NB4 (cell line): ENCODE results near the gene PLA2G4F.

Experiments
- DNase-seq: peaks from one replicate; pipeline ENCODE4 v3.0.0; 2010; ENCODE audit warnings: low read depth
- H3K4me3 ChIP-seq: one replicate; pipeline ENCODE4 v1.5.1; 2011; ENCODE audit warnings: mild to moderate bottlenecking, low read depth, low read length, moderate library complexity
- CTCF ChIP-seq: IDR thresholded peaks from one replicate; pipeline ENCODE4 v1.5.1; 2012; ENCODE audit warnings: low read depth, low read length
- MAX ChIP-seq: IDR thresholded peaks from 2 replicates; pipeline ENCODE4 v1.6.1; 2011; ENCODE audit warnings: low read depth, low read length
- MYC ChIP-seq: IDR thresholded peaks from 2 replicates; pipeline ENCODE4 v1.6.1; 2011; ENCODE audit warnings: low read depth, low read length
- POLR2A ChIP-seq: IDR thresholded peaks from 2 replicates; pipeline ENCODE4 v1.6.1; 2011; ENCODE audit warnings: mild to moderate bottlenecking; ENCODE audit not compliant: insufficient read length; ENCODE audit errors: extremely low read depth

The PLA2G4F gene

DNA sequence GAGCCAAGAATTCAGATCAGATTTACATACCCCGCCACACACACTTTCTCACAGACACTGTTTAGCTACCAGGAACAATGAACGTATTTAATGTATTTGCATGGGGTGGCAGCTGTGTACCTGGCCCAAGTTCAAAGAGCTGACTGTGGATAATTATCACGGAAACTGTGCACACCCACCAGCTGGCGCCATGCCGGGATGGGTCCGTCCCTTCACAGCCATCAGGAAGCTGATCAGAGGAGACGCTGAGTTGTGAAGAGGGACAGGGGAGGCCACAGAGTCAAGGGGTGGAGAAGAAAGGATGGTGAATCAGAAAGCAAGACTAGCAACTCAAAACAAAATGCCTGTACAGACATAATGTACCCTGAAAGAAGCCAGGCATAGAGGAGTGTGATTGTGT lies 49.0 kb downstream of the PLA2G4F start:
- DNase-seq: no peak
- no peak overlapping the region for H3K4me3 ChIP-seq
- TF ChIP-seq CTCF (no peak), MYC (no peak), MAX (no peak), POLR2A (no peak)

GRCh38 chr15:42106288-42106687 lies 50.1 kb downstream of the PLA2G4F start:
- no peak for TF ChIP-seq MYC
- TF ChIP-seq MAX: no peak
- no peak for TF ChIP-seq CTCF
- no peak for TF ChIP-seq POLR2A
- peak; percentile 30 for DNase-seq
- no peak overlapping the region for H3K4me3 ChIP-seq

DNA sequence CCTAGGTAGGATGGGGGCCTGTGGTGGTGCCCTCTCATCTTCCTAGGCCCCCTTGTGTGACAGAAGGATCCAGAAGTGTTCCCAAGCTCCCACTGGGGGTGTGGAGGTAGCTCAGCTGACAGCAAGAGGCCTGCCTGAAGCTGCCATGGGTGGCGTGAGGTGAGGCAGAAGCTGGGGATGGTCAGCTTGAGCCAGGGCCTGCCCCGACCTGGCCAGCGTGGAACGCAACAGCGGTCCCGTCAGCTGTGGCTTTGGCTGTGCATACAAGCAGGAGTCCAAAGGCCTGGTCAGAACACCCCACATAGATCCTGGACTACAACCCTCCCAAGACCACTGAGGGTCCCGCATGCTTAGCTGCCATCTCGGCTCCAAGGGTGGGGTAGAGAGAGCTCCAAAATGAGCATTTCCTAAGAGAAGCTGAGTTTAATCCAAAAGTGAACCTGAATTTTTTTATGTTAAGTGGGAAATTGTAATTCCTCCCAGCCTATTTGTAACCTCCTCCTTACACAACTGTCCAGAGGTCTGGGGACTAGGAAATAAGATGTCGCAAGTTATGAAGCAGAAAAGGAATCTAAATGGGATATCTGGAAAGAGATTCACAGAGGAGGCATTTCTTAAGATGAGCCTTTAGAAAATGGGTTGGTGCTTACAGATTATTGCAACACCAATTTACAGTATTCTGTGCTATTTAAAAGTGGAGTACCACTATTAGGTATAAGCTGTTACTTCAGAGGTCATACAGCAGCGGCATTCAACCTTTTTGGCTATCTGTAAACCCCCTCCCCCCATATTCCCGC lies 52.1 kb downstream of the PLA2G4F start:
- H3K4me3 ChIP-seq: no peak overlapping the region
- DNase-seq: no peak
- no peak for TF ChIP-seq CTCF
- no peak for TF ChIP-seq POLR2A
- no peak for TF ChIP-seq MYC
- no peak for TF ChIP-seq MAX

DNA sequence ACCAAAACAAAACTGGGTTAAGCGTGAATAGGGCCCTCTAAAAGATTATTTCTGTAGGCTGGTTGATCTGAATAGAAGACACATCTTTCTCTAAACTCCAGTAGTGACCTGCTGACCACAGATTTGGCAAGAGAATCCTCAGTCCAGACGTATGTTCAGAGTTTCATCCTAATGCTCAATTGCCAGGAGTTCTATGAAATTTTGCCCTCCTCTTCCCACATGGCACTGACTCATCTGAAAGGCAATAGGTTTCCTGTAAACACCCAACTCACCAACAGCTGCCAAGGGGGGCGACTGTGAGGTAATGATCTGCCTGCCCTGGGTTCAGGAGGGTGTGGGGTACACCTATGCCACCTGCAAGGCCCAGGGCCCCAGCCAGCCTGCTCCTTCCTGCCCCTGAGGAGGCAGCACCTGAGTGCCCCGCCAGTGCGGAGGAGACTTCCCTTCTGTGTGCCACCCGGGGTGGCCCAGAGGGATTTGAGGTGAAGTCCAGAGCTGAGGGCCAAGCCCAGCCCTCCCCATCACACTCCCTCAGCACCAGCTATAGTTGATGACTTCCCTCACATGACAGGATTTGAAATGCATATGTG lies 53.7 kb downstream of the PLA2G4F start:
- TF ChIP-seq MYC (no peak; the same call in 1 of the 2 replicates), POLR2A (no peak), MAX (0 out of 2 replicates have a peak, but pooled peaks have one; percentile 11), CTCF (no peak)
- peak; percentile 35 for DNase-seq
- no peak overlapping the region for H3K4me3 ChIP-seq

- H3K4me3 ChIP-seq: no peak overlapping the region
- DNase-seq: no peak
- TF ChIP-seq MAX (no peak), MYC (no peak), POLR2A (no peak), CTCF (no peak)
These were observed 54.6 kb downstream of the PLA2G4F start for GRCh38 chr15:42101861-42102260.
